ENCODE results near the gene CCDC12.

- TF ChIP-seq CTCF (IDR thresholded peaks at IDR 0.05) = no peak
- TF ChIP-seq EP300 (IDR thresholded peaks at IDR 0.05) = no peak
Observed at GRCh38 chr3:47003056-47003410, 26.5 kb upstream of the CCDC12 start.

Measured in suprapubic skin (tissue), 3 donors.